ENCODE measurements around the gene RASAL1.
A peak's percentile ranks its signal among the peaks of the same experiment; 100 is the strongest.

The RASAL1 gene

DNA sequence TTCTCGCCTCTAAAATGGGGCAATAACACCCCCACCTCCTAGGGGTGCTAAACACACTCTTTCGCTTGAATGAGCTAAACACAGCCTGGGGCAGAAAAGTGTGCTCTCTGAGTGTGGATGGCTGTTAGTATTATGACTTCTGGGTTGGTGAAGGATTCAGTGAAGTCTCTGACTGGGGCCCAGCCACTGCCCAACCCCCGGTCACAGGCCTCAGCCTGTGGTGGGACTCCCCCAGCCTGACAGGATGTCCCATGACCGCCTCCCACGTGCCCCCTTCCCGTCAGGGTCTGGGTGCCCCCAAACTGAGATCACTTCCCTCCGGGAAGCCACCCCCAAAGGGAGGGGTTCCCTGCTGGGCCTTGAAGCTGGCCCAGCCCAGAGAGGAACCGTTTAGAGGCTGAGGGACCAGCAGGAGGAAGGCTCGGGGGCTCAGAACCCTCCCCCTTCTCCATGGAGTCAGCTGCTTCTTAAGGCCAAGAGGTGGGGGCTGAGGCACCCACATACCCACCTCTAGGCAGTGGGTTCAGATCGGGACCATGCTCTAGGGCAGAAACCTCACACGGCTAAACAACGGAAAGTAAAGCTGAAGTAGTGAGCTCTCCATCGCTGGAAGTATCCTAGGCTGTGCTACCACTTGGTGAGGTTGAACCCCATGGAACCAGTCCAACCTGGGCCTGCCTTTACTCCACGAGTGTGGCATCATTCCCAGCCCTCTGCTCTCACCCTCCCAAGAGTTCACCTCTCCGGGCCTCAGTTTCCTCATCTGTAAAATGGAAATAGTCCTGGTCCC lies 65.2 kb downstream of the RASAL1 start:
- peak; percentile 27 for DNase-seq

DNA sequence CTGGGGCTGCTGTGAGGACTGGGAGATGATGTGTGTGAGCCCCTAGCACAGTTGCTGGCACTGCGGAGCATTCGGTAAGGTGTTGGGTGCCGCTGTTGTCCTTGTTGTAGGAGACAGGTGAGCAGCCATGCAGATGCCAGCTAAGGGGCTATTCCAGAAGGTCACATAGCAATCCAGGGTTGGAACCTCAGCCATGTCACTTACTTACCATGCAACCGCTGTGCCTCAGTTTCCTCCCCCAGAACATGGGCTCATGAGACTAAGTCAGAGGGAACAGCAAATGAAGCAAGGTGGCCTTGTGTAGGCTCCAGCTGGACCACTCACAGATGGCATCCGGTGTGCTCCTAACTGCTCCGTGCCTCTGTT lies 65.8 kb downstream of the RASAL1 start:
- no peak for DNase-seq

DNA sequence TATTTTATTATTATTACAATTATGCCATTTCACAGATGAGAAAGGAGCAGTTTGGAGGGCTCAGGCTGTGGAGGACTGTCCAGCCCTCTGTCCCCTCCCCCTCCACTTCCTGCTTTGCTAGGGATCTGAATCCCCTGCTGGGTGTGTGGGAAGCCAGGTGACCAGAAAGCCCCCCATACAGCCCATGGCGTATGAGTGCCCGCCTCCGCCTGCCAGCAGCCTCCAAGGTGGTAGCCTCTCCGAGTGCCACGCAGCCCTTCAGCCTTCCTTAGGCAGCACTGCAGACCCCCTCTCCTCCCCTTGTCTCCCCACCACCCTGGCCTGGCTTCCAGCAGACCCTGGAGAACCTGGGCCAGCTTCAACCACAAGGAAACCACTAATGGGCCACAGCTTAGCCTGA lies 66.4 kb downstream of the RASAL1 start:
- no peak for DNase-seq

GRCh38 chr12:113067987-113068935 lies 67.3 kb downstream of the RASAL1 start:
- no peak for DNase-seq

DNA sequence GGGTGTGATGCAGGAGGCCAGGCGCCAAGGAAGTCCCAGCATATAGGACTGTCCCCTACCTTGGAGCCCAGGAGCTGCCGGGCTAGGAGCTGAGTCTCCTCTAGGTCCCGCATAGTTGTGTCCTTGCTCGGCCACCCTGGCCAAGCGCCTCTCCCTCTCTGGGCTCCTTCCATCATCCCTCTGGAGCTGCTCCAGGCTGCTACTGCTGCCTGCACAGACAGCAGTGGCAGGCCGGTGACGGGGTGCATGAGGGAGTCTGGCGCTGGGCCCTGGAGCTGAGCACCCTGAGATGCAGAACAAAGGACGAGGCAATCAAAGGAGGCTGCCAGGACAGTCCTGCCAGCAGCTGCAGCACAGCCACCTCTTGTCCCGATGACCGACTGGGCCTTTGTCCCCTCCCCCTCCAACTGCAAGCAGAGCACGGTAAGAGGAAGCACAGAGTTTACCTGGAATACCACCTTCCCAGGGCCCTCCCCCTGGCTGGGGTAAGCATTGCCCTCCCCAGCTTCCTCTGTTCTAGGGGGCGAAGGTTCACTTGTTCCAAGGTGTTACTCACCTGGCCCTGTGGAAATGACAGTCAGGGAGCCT lies 68.7 kb downstream of the RASAL1 start:
- DNase-seq: no peak

GRCh38 chr12:113065126-113066007 lies 70.2 kb downstream of the RASAL1 start:
- no peak for DNase-seq

DNA sequence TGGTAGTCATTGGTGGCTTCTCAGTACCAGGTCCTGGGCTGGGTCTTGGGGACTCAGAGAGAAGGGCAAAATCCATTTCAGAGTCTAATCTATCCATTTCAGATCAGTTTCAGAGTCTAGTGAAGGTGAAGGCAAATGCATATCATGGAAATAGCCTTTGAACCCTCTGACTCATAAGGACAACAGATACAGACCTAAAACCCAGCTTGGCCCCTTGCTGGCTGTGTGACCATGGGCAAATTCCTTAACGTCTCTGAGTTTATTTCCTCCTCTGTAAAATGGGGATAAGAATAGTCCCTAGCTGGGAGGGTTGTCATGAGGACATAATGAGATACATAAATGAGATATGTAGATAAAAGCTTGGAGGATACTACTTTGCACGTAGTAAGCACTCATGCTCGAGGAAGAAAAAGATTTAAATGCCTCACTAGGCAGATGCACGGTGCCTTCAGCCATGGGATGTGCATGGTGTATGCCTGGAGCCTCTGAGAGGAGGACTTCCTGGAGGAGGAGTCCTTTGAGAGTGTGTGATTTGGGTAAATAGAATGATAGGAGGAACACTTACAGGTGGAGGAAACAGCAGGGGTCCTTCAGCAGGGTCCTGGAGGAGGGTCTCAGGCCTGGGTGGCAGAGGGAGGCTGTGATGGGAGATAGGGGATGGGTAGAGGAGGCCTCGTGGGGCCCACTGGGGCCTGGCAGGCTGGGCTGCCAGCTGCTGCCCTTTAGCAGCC lies 71.0 kb downstream of the RASAL1 start:
- no peak for DNase-seq

DNA sequence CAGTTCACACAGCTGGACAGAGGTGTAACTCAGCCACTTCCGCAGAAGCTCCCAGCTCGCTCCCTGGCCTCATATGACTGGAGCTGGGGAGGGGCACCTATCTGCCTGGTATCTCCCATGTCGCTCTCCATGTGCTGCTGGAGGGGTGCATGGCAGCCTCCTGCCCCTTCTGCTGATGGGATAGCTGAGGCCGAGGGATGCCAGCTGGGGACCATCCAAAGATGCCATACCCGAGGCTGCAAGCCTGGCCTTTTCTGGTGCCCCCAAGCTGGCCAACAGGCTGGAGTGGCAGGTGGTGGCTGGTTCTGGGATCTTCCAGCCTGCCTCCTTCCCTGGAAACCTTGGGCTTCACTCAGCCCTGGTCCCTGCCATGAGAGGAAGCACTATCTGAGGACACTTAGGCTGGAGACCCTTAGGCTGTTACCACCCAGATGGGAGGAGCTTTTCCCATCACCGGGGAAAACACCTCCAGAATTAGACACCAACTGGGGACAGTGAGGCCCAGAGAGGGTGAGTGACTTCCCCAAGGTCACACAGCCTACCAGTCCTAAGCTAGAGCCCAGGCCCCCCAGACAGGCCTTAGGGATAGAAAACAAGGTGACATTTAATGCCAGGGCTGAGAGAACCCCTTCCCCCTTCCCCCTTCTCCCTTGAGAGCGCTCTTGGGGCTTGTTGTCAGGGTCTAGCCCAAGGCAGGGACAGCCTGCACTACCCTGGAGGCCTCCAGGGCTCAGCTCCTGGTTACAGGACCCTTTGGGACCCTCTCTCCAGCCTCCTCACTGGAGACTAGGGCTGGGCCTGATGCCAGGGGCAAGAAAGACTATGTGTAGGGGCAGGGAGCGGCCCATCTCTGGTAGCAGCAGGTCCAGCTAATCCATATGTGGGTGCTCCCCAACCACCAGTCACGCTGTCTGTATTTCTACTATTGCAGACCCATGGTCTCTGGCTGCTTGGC lies 71.9 kb downstream of the RASAL1 start:
- DNase-seq: no peak

DNA sequence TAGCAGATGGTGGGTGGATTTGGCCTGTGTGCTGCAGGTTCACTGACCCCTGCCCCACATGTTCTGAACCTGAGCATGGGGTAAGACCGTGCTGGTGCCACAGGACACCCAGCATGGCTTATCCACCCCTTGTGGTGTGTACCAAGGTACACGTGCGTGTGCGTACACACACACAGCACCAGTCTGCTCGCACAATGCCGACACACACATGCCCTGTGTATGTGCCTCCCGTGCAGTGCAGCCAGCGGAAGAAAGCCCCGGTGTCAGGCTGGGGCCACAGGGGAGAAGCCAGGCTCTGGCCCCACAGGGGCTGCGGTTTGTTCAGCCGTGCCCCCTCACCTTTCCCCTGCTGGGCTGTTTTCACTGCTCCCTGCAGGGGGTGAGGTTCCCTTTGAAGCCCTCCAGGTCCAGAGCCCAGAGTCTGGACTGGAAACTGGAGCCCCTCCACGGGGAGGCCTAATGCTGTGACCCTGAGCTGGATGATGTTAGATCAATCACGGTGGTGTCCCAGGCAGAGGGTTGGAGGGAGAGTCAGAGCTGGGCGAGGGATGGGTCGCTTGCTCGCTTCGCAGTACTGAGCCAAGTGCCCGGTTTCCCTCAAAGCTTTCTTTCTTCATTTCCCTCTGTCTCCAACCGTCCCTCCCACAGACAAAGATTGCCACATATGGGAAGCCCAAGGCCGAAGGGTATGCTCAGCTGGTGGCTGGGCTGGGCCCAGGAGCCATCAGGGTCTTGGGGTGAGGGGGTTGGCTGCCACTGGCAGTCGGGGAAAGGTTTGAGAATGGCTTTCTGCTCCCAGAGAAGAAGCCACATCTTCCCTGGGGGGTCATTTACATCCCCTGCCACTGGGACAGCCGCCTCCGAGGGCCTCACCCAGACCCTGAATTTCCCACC lies 72.8 kb downstream of the RASAL1 start:
- DNase-seq: no peak

DNA sequence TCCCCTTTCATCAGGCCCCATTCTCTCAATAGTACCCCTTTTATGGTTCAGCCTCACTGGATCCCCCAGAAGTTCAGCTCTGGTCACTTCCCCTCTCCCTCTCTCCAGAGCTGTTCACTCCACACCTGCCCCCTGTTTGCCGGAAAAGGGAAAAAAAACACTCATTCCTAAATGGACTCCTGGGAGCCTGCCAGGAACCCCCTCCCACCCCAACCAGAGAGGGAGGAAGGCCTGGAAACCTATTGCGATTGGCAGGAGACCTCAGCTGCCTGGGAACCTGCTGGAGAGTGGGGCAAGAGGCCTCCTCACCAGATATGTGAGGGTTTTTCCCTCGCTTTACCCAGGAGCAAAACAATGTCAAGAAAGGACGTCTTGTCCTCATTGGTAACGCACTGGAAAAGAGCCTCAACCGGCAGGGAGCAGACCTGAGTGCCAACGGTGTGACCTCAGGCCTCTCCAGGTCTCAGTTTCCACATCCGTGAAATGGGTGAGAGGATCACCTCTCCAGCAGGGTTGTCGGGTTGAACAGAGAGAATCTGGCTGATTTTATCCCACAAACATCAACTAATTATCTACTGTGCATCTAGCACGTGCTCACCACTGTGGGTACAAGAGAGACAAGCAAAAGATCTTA lies 74.4 kb downstream of the RASAL1 start:
- no peak for DNase-seq

GRCh38 chr12:113060336-113060960 lies 75.1 kb downstream of the RASAL1 start:
- no peak for DNase-seq

GRCh38 chr12:113059071-113059595 lies 76.4 kb downstream of the RASAL1 start:
- DNase-seq: no peak

DNA sequence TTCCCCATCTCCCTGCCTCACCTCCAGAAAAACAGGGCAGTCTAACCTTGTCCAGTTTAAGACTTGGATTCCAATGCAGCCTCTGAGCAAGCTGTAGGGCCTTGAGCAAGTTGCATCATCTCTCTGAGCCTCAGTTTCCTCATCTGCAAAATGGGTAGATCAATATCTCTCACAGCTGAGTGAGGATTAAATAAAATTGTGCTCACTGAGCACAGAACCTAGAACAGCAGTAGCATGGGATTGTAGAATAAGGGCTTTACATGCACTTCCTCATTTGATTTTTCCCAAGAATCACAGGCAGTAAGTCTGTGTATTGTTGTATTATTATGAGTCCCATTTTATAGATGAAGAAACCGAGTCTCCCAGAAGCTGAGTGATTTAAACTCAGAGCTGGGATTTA lies 77.0 kb downstream of the RASAL1 start:
- DNase-seq: no peak

- no peak for DNase-seq
Measured at GRCh38 chr12:113057565-113058485, 77.7 kb downstream of the RASAL1 start.

GRCh38 chr12:113056631-113057488 lies 78.7 kb downstream of the RASAL1 start, which contains the start of gene DTX1:
Gene DTX1, plus strand, starts transcription at chr12:113056730. Its CDS starts 1,463 bp downstream, at chr12:113058193.
- DNase-seq: no peak

DNA sequence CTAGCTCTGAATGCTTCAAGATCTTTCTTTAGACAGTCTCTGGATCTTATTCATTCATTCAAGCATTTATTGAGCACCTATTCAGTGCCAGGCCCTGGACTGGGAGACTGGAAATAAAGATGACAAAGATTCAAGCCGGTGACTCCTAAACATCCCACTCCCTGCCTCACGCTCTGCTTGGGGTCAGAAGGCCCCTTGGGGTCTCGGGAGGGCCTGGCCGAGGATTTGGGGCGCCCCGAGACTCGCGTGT lies 79.3 kb downstream of the RASAL1 start:
- DNase-seq: no peak
